ENCODE data around the gene ADGRL3.

Gene ADGRL3

GRCh38 chr4:61277785-61278760 is 77.9 kb downstream of the ADGRL3 start:
- DNase-seq (ENCODE audit: low read depth in 3 of 3): no peak

DNA sequence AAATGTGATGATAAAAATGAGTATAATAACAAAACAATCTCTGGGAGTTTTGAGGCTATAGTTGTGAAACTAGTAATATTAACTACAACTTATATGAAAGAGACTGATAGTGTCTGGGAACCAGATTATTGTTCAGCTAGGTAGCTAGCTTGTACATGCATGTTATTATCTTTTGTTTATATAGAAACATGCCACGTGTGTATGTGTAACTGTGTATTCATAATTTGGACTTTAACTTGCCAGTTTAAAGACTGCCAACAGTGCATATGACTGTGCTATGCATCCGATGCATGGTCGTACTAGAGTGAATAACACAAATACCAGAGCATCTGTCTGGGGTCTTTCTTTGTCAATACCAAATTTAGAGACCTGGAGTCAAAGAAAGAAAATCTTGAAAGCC is 92.2 kb downstream of the ADGRL3 start:
- DNase-seq (ENCODE audit: low read depth in 3 of 3): no peak

DNA sequence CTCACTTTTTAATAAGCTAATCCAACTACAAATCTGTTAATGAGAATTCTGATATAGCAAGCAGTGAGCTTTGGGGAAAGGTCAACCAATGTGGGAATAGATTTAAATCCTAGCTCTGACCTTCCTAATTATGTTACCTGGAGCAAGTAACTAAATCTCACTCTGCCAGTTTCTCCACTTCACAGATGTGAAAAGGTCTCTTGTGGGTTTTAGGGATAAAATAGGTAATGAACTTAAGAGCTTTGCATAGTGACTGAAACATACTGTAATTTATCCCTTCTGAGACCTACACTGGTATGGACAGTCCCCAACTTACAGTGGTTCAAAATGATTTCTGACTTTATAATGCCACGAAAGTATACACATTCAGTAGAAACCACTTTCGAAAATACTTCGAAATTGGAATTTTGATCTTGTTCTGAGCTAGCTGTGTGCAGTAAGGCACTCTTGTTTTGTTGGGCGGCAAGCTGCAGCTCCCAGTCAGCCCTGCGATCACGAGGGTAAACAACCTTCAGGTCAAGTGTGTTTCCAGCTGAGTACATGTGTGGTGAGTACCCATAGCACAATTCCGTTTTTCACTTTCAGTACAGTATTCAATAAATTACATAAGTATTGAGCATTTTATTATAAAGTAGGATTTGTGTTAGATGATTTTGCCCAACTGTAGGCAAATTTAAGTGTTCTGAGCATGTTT is 93.7 kb downstream of the ADGRL3 start:
- DNase-seq (ENCODE audit: low read depth in 3 of 3): no peak

DNA sequence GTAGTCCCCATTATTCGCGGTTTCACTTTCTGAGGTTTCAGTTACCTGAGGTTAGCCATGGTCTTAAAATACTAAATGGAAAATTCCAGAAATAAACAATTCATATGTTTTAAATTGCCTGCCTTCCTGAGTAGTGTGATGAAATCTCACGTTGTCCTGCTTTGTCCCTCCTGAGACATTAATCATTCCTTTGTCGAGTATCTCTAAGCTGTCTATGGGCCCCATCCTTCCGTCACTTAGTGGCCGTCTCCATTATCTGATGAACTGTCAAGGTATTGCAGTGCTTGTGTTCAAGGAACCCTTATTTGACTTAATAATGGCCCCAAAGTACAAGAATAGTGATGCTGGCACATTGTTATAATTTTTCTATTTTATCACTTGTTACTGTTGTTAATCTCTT is 94.8 kb downstream of the ADGRL3 start:
- no peak for DNase-seq (ENCODE audit: low read depth in 3 of 3)

DNA sequence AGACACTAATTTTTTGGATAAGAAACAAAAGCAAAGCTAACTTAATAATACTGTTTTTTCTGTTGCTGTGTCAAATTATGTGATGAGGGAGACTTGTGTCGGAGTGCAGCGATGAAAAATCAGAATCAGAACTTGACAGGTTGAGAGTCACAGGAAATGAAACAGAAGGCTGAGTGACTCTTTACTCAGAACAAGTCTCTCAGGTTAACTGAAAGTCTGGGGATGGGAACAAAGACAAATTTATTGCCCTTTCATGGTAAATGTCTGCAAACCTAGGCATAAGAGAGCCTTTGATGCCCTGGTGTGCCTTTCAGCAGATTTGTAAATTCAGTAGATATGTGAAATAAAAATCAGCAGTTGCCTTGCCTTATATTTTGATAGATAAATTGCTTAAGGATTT is 96.0 kb downstream of the ADGRL3 start:
- DNase-seq (ENCODE audit: low read depth in 3 of 3): no peak

GRCh38 chr4:61298178-61298740 is 98.1 kb downstream of the ADGRL3 start:
- no peak for DNase-seq (ENCODE audit: low read depth in 3 of 3)

- no peak for DNase-seq (ENCODE audit: low read depth in 3 of 3)
Observed at GRCh38 chr4:61299316-61299715, 99.2 kb downstream of the ADGRL3 start.

DNA sequence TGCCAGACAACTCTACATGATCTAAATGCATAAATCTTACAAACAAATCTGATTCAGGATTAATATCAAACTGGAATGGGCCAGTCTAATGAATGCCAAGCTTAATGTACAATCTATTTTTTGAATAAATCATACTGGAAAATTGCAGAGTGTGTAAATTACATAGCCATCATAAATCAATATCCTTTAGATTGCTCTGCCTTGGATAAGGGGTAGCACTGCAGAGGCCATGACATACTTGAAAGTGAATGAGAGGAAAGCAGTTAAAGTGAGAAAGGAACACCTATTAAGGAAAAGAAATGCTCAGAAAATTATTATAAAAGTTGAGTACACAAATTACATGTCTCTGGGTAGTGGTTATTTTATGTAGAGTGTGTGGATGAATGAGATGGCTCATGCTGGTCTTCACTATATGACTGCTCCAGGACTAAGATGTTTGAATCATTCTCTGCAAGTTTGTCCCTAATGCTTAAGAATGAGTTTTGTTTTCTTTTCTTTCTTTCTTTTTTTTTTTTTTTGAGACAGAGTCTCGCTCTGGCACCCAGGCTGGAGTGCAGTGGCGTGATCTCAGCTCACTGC is 100.2 kb downstream of the ADGRL3 start:
- no peak for DNase-seq (ENCODE audit: low read depth in 3 of 3)

- no peak for DNase-seq (ENCODE audit: low read depth in 3 of 3)
Observed at GRCh38 chr4:61301271-61301670, 101.1 kb downstream of the ADGRL3 start.

DNA sequence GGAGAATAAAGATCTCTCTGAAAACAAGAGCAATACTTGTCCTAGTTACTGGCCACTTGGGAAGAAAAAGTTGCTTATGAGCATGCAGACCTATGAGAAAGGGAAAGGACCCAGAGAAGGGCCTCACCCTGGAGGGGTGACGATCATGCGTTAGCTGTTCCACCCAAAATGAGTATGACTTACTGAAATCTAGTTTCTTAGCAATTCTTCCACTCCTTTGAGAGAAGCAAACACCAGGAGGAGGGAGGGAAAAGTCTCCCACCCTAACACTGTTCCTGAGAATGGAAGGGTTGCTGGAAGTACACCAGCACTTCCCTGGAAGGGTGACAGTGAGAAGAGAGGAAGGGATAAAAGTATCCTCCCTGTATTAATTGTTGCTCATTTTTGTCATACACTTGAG is 107.9 kb downstream of the ADGRL3 start:
- DNase-seq (ENCODE audit: low read depth in 3 of 3): no peak

DNA sequence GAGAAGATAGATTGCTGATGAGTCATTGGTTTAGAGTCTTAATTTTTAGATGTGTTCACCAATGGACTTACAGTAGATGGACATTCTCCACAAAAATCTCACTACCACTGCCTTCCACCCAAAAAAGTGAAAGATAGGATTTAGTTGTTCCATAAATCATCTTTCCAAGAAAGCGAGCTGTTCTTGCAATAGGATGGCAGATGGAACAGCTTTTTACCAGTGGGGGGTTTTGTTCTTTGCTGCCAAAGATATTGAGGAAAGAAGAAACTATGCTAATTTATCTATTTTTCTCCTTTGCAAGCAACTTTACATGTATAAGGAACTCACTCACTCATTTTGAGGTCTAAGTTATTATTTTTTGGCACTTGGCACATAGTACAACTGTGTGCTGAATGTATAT is 109.5 kb downstream of the ADGRL3 start:
- no peak for DNase-seq (ENCODE audit: low read depth in 3 of 3)

GRCh38 chr4:61312526-61312925 is 112.4 kb downstream of the ADGRL3 start:
- no peak for DNase-seq (ENCODE audit: low read depth in 3 of 3)

DNA sequence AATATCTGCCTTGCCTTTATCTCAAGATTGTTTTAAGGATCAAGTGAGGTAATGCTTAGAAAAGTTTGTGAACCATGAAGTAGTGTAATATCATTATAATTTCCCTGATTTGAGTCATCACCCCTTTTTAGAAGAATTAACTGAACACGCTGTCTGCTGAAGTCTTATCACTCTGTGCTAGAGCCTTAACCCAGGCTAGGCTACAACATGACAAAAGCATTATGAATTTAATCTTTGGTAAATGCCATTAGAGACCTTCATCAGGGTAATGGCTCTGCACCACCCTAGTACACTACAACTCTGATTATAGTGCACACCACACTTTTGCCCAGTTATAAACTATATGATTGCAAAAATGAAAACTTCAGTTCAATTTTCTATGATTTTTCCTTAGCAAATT is 118.3 kb downstream of the ADGRL3 start:
- no peak for DNase-seq (ENCODE audit: low read depth in 3 of 3)

DNA sequence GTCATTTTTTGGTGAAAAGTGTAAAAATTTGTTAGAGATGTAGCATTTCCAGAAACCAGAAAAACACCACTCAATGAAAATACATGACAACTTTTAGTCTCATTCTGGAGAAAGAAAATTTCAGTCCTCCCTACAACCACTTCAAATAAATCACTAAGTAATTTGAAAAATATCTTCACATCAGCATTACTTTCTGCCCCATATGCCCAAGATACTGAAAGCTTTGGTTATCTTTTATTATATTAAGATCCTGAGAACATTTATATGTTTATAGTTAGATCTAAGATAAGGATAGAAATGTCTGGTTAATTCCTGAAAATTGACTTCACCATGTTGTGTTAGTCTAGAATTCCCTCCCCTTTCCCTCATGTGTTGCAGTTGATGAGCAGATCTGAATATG is 119.0 kb downstream of the ADGRL3 start:
- no peak for DNase-seq (ENCODE audit: low read depth in 3 of 3)

DNA sequence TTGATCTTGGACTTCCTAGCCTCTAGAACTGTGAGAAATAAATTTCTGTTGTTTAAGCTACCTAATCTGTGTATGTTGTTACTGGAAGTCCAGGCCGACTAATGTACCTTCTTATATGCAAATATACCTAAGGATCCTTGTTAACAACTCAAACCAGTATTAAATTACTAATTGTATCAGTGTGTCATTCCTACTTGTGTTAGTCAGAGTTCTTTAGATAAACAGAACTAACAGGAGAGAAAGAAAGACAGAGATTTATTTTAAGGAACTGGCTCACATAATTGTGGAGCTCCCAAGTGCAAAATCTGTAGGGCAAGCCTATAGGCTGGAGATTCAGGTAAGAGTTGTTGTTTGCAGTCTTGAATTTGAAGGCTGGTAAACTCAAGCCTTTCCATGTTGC is 120.0 kb downstream of the ADGRL3 start:
- no peak for DNase-seq (ENCODE audit: low read depth in 3 of 3)

DNA sequence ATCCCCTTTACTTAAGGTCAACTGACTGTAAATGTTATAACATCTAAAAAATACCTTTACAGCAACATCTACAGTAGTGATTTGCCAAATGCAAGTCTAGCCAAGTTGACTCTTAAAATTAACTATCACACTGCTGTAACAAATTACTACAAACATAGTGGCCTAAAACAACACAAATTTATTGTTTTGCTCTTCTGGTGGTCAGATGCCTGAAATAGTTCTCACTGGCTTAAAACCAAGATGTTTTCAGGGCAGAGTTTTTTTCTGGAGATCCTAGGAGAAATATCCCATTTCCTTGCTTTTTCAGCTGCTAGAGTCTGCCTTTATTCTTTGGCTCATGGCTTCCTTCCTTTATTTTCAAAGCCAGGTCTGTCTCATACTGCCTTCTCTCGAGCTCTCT is 120.5 kb downstream of the ADGRL3 start:
- no peak for DNase-seq (ENCODE audit: low read depth in 3 of 3)

DNA sequence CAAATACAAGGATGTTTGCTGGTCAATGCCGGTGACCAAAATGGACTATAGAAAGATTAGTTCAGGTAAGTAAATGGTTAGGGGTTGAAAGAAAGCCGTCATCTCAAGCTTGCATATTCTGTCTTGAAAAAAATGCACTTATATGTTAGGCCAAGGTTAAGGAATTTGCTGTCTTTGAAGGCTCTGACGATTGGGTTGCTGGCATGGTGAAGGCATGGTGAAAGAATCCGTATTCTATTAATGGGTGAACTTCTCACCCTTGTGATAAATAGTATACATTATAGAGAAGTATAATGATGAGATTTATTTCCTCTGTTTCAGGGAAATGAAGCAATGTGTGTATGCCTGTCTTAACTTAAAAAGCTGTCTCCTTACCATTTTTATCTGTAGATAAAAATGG is 132.6 kb downstream of the ADGRL3 start:
- DNase-seq (ENCODE audit: low read depth in 3 of 3): no peak

DNA sequence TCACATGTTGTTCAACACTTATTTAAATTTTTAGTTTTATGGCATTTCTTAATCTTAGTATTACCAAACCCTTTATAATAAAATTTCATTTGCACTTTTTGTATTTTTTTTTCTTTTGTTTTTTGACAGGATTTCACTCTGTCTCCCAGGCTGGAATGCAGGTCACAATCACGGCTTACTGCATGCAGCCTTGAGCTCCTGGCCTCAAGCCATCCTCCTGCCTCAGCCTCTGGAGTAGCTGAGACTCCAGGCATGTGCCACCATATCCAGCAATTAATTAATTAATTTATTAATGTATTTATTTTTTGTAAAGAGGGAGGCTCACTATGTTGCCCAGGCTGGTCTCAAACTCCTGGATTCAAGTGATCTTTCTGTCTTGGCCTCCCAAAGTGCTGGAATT is 133.4 kb downstream of the ADGRL3 start:
- DNase-seq (ENCODE audit: low read depth in 3 of 3): no peak

- no peak for DNase-seq (ENCODE audit: low read depth in 3 of 3)
Observed at GRCh38 chr4:61335241-61335763, 135.2 kb downstream of the ADGRL3 start.

DNA sequence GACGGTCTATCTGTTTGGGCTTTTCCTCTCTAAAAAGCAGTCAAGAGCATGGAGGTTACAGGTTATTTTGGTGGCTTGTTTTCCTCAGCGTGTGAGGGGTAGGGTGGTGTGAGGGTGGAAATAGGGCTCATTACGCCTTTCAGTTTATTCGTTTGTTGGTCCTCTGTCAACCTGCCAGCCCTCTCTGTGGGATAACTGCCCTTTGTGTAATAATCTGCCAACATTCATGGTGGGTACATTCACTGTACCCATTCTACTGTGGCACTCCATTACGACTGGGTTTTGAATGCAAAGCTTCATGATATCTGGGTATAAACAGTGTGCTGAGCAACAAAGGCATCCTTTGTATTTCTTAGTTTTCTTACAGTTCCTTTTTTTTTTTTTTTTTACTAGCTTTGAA is 136.4 kb downstream of the ADGRL3 start:
- no peak for DNase-seq (ENCODE audit: low read depth in 3 of 3)

DNA sequence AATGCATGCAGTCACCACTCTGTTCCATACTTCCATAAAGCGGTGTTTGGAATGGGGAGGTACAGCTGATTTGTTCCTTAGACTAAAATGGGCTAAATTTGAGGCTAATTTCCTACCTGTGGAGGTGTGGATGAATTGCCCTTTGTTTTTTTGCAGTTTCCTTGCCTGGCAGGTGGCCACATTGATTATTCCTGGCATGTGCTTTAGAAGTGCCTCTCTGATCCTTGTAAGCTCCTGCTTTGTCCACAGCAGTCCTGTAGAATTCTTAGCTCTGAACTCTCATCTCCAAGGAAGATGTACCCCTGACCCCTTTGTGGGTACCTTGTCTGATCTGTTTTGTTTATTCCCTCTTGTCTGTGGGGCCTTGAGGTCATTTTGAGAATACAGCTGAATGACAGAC is 136.8 kb downstream of the ADGRL3 start:
- DNase-seq (ENCODE audit: low read depth in 3 of 3): no peak

- no peak for DNase-seq (ENCODE audit: low read depth in 3 of 3)
Observed at GRCh38 chr4:61342061-61342460, 141.9 kb downstream of the ADGRL3 start.

All from stimulated activated CD4-positive, alpha-beta T cell treated with anti-CD3 and anti-CD28 coated beads, TNF-alpha, amount 100 ng/mL, for 4 hours (primary cell).